Stimulated activated CD4-positive, alpha-beta T cell treated with anti-CD3 and anti-CD28 coated beads, Interleukin-4, amount 100 ng/mL, for 4 hours (primary cell): ENCODE results near the gene ACSL3.

Experiments used
- DNase-seq, 2 experiments: peaks; one replicate each; pipeline ENCODE4 v3.0.0-alpha.2; 2020

Gene ACSL3

GRCh38 chr2:222944552-222944951 lies 83.7 kb downstream of the ACSL3 start:
- no peak for DNase-seq

- DNase-seq, result no peak
Measured at GRCh38 chr2:222944971-222945740, 84.3 kb downstream of the ACSL3 start.

- DNase-seq, result no peak
Measured at GRCh38 chr2:222945887-222946286, 85.1 kb downstream of the ACSL3 start.

- DNase-seq, result no peak
Measured at GRCh38 chr2:222946700-222947287, 86.0 kb downstream of the ACSL3 start.

GRCh38 chr2:222949073-222949472 lies 88.2 kb downstream of the ACSL3 start:
- DNase-seq, result no peak

- DNase-seq, result no peak
Measured at GRCh38 chr2:222949690-222950323, 89.0 kb downstream of the ACSL3 start.

- no peak for DNase-seq
Measured at GRCh38 chr2:222950638-222951285, 89.9 kb downstream of the ACSL3 start.

- no peak for DNase-seq
Measured at GRCh38 chr2:222952204-222952603, 91.4 kb downstream of the ACSL3 start.

- DNase-seq, result no peak
Measured at GRCh38 chr2:222955008-222955407, 94.2 kb downstream of the ACSL3 start.

- no peak for DNase-seq
Measured at GRCh38 chr2:222959358-222959757, 98.5 kb downstream of the ACSL3 start.

GRCh38 chr2:222960126-222960525 lies 99.3 kb downstream of the ACSL3 start:
- DNase-seq, result no peak

GRCh38 chr2:222963641-222964040 lies 102.8 kb downstream of the ACSL3 start:
- DNase-seq, result no peak

- DNase-seq, result no peak
Measured at GRCh38 chr2:222964376-222965031, 103.7 kb downstream of the ACSL3 start.

- no peak for DNase-seq
Measured at GRCh38 chr2:222965555-222965954, 104.7 kb downstream of the ACSL3 start.

GRCh38 chr2:222968550-222969155 lies 107.8 kb downstream of the ACSL3 start:
- DNase-seq, result no peak

GRCh38 chr2:222969491-222969890 lies 108.7 kb downstream of the ACSL3 start:
- no peak for DNase-seq

GRCh38 chr2:222972420-222972819 lies 111.6 kb downstream of the ACSL3 start:
- no peak for DNase-seq

- DNase-seq, result no peak
Measured at GRCh38 chr2:222973237-222973636, 112.4 kb downstream of the ACSL3 start.

- DNase-seq, result no peak
Measured at GRCh38 chr2:222973733-222974132, 112.9 kb downstream of the ACSL3 start.

GRCh38 chr2:222976521-222977061 lies 115.8 kb downstream of the ACSL3 start:
- DNase-seq, result no peak

GRCh38 chr2:222977121-222977520 lies 116.3 kb downstream of the ACSL3 start:
- no peak for DNase-seq

- no peak for DNase-seq
Measured at GRCh38 chr2:222978850-222979249, 118.0 kb downstream of the ACSL3 start.
